ENCODE measurements around the gene SETD2.

DNA sequence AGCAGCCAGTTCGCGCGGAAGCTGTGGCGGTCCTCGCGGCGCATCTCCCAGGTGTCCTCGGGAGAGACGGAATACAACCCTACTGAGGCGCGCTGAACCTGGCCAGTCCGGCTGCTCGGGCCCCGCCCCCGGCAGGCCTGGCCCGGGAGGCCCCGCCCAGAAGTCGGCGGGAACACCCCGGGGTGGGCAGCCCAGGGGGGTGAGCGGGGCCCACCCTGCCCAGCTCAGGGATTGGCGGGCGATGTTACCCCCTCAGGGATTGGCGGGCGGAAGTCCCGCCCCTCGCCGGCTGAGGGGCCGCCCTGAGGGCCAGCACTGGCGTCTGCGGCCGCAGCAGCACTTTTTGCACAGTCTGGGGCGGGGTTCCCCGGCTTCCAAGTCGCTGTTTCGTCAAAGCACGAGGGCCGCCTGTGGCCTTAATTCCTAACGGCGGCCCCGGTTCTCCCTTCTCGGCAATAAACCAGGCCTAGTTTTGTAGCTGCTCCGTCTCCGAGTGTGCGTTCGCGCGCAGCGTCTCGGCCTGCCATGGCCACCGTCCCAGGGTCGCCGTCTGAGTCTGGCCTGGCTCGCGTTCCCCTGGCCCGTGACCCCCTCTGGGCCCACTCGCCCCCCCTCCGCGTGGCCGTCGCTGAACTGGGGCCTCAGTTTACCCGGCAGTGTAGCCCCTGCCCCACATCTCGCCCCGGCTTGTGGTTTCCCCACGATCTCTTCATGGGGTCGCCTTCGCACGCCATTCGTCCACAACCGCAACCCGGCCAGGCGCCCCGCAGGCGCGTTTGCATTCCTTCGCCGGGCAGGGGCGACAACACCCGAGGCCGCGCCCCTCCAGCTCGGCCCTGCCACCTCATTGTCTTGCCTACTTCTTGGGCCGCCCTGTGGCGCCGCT, 154.4 kb downstream of the SETD2 start:
- TF ChIP-seq POLR2AphosphoS5 (IDR thresholded peaks at IDR 0.05; ENCODE audit: low read depth) (no peak), GABPA (IDR thresholded peaks at IDR 0.05; ENCODE audit: low read depth) (no peak), SPI1 (IDR thresholded peaks at IDR 0.05; ENCODE audit: borderline replicate concordance, low read depth) (no peak)
- TF ChIP-seq, protein P1, sequence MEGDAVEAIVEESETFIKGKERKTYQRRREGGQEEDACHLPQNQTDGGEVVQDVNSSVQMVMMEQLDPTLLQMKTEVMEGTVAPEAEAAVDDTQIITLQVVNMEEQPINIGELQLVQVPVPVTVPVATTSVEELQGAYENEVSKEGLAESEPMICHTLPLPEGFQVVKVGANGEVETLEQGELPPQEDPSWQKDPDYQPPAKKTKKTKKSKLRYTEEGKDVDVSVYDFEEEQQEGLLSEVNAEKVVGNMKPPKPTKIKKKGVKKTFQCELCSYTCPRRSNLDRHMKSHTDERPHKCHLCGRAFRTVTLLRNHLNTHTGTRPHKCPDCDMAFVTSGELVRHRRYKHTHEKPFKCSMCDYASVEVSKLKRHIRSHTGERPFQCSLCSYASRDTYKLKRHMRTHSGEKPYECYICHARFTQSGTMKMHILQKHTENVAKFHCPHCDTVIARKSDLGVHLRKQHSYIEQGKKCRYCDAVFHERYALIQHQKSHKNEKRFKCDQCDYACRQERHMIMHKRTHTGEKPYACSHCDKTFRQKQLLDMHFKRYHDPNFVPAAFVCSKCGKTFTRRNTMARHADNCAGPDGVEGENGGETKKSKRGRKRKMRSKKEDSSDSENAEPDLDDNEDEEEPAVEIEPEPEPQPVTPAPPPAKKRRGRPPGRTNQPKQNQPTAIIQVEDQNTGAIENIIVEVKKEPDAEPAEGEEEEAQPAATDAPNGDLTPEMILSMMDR (IDR thresholded peaks at IDR 0.05; ENCODE audit: insufficient read depth, low read length): no peak
- TF ChIP-seq, protein P2, sequence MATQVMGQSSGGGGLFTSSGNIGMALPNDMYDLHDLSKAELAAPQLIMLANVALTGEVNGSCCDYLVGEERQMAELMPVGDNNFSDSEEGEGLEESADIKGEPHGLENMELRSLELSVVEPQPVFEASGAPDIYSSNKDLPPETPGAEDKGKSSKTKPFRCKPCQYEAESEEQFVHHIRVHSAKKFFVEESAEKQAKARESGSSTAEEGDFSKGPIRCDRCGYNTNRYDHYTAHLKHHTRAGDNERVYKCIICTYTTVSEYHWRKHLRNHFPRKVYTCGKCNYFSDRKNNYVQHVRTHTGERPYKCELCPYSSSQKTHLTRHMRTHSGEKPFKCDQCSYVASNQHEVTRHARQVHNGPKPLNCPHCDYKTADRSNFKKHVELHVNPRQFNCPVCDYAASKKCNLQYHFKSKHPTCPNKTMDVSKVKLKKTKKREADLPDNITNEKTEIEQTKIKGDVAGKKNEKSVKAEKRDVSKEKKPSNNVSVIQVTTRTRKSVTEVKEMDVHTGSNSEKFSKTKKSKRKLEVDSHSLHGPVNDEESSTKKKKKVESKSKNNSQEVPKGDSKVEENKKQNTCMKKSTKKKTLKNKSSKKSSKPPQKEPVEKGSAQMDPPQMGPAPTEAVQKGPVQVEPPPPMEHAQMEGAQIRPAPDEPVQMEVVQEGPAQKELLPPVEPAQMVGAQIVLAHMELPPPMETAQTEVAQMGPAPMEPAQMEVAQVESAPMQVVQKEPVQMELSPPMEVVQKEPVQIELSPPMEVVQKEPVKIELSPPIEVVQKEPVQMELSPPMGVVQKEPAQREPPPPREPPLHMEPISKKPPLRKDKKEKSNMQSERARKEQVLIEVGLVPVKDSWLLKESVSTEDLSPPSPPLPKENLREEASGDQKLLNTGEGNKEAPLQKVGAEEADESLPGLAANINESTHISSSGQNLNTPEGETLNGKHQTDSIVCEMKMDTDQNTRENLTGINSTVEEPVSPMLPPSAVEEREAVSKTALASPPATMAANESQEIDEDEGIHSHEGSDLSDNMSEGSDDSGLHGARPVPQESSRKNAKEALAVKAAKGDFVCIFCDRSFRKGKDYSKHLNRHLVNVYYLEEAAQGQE (IDR thresholded peaks at IDR 0.05; ENCODE audit: insufficient replicate concordance, low read depth): no peak

Measured in HL-60 (cell line).